Gastrocnemius medialis (tissue), 4 donors: ENCODE measurements around the gene THSD7A.

Source experiments
- POLR2A ChIP-seq, 2 donors: fragments of 450-650 bp; IDR thresholded peaks; one replicate each; pipeline ENCODE4 v1.6.1; 2017; ENCODE audit warnings: antibody characterized with exemption in 2 of 2, mild to moderate bottlenecking in 2 of 2, moderate library complexity in 2 of 2
- TF ChIP-seq, protein P1 (sequence below), 5 experiments: fragments of 450-650 bp in 3 of 5; fragments of 200-600 bp in 2 of 5; sonication (generic) in 2 of 5; IDR thresholded peaks in 4 of 5; conservative IDR thresholded peaks in 1 of 5; 1 replicate in 4 of 5; 2 replicates in 1 of 5; pipeline ENCODE4 v1.5.1; 2016 to 2019; ENCODE audit warnings: antibody characterized with exemption in 5 of 5, mild to moderate bottlenecking in 3 of 5, moderate library complexity in 3 of 5

DNA sequence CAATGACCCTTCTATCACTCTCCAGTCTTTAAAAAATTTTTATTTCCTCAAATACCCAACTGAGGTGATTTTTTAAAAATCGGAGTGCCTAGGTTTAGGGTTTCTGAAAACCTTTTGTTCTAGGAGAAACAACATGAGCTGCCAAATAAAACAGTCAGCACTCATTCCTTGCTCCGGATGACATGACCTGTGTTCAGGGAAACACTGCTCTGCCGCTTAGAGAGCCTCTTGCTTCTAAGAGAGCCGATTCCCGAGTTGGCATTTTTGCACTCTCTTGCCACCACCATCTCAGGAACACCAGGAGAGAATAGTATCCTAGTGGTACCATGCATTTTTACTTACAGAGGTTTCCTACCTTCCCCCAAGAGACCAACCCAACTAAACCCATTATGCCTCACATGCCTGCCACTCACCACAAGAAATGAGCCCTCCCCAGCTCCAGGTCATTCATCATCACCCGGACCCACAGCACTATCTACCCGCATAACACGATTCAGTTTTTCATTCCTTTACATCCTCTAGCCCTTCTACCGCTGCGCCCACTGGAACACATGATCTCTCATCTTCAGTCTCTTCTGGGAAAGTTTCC, 365.4 kb downstream of the THSD7A start:
- TF ChIP-seq, protein P1, sequence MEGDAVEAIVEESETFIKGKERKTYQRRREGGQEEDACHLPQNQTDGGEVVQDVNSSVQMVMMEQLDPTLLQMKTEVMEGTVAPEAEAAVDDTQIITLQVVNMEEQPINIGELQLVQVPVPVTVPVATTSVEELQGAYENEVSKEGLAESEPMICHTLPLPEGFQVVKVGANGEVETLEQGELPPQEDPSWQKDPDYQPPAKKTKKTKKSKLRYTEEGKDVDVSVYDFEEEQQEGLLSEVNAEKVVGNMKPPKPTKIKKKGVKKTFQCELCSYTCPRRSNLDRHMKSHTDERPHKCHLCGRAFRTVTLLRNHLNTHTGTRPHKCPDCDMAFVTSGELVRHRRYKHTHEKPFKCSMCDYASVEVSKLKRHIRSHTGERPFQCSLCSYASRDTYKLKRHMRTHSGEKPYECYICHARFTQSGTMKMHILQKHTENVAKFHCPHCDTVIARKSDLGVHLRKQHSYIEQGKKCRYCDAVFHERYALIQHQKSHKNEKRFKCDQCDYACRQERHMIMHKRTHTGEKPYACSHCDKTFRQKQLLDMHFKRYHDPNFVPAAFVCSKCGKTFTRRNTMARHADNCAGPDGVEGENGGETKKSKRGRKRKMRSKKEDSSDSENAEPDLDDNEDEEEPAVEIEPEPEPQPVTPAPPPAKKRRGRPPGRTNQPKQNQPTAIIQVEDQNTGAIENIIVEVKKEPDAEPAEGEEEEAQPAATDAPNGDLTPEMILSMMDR (IDR thresholded peaks at IDR 0.05 in 4 of 5, conservative IDR thresholded peaks at IDR 0.05 in 1 of 5), result no peak
- TF ChIP-seq POLR2A (IDR thresholded peaks at IDR 0.05), result no peak
